ENCODE measurements around the gene PLPPR1. TPM values are rescaled to one million over a fixed set of nuclear protein-coding genes. Genes with fewer than 3 reads are reported as not detected.

Gene PLPPR1
- total and polyA plus RNA-seq, 2 donors (not counting 3 experiments of a cell fraction or from before 2014, with no cell fraction given) = 0.18 to 0.50 TPM

- Histone ChIP-seq H4K20me1 (replicated peaks; ENCODE audit: control insufficient read depth, extremely low read depth, insufficient read depth, low read length) (no peaks in the 10 kb centered on the region), H3K4me2 (ENCODE audit: insufficient read depth, low read length) (no peak overlapping the region), H3K27me3 (ENCODE audit: control insufficient read depth in 2 of 2, insufficient read depth in 2 of 2, low read length in 2 of 2) (no peaks in the 10 kb centered on the region), H3K9me3 (replicated peaks; ENCODE audit: control insufficient read depth, insufficient read depth, low read length) (no peaks in the 10 kb centered on the region), H3K9ac (replicated peaks; ENCODE audit: extremely low read depth, insufficient read depth, low read length) (no peak overlapping the region), H3K4me1 (ENCODE audit: control insufficient read depth, extremely low read depth, insufficient read depth, low read length) (no peaks in the 10 kb centered on the region), H2AFZ (ENCODE audit: low read depth, low read length) (no peak overlapping the region), H3K27ac (ENCODE audit: insufficient read depth, low read depth, low read length) (no peak overlapping the region), H3K79me2 (ENCODE audit: control insufficient read depth, insufficient read depth, low read length) (no peaks in the 10 kb centered on the region), H3K4me3 (replicated peaks in 1 of 3; ENCODE audit: insufficient read depth in 1 of 3, low read depth in 1 of 3, low read length in 3 of 3) (no peak overlapping the region), H3K36me3 (ENCODE audit: control insufficient read depth in 2 of 2, extremely low read depth in 1 of 2, insufficient read depth in 2 of 2, low read length in 2 of 2) (no peaks in the 10 kb centered on the region), H3K9me1 (replicated peaks; ENCODE audit: control insufficient read depth, extremely low read depth, insufficient read depth, low read length) (no peaks in the 10 kb centered on the region)
- DNase-seq (ENCODE audit: low read depth, low spot score) (no peak), FAIRE-seq (no peak)
- TF ChIP-seq CTCF (IDR thresholded peaks at IDR 0.05; ENCODE audit: extremely low read depth in 1 of 2, insufficient read depth in 1 of 2, low read depth in 1 of 2, low read length in 2 of 2) (no peak), JUN (IDR thresholded peaks at IDR 0.05; ENCODE audit: borderline replicate concordance, insufficient read depth, insufficient read length, low read depth) (no peak)
- ChIA-PET CTCF (no interaction called here), POLR2A (no interaction called here)
- intact Hi-C loops (cut with micrococcal nuclease) = no loop called here
- no TSS peak for BruUV-seq (replicated peaks)
- dilution Hi-C loops (cut with MboI; ENCODE audit: extremely low pct_ligation_motif_present, low sequenced_read_pairs) = no loop called here
Observed at GRCh38 chr9:101209670-101210069, 181.1 kb downstream of the PLPPR1 start.

GRCh38 chr9:101212661-101213060, 184.1 kb downstream of the PLPPR1 start:
- Histone ChIP-seq H3K4me2 (ENCODE audit: insufficient read depth, low read length) (no peak overlapping the region), H3K9me1 (replicated peaks; ENCODE audit: control insufficient read depth, extremely low read depth, insufficient read depth, low read length) (no peaks in the 10 kb centered on the region), H3K27me3 (ENCODE audit: control insufficient read depth in 2 of 2, insufficient read depth in 2 of 2, low read length in 2 of 2) (no peaks in the 10 kb centered on the region), H3K4me1 (ENCODE audit: control insufficient read depth, extremely low read depth, insufficient read depth, low read length) (no peaks in the 10 kb centered on the region), H2AFZ (ENCODE audit: low read depth, low read length) (no peak overlapping the region), H4K20me1 (replicated peaks; ENCODE audit: control insufficient read depth, extremely low read depth, insufficient read depth, low read length) (no peaks in the 10 kb centered on the region), H3K4me3 (replicated peaks in 1 of 3; ENCODE audit: insufficient read depth in 1 of 3, low read depth in 1 of 3, low read length in 3 of 3) (no peak overlapping the region), H3K36me3 (ENCODE audit: control insufficient read depth in 2 of 2, extremely low read depth in 1 of 2, insufficient read depth in 2 of 2, low read length in 2 of 2) (no peaks in the 10 kb centered on the region), H3K27ac (ENCODE audit: insufficient read depth, low read depth, low read length) (no peak overlapping the region), H3K9me3 (replicated peaks; ENCODE audit: control insufficient read depth, insufficient read depth, low read length) (no peaks in the 10 kb centered on the region), H3K79me2 (ENCODE audit: control insufficient read depth, insufficient read depth, low read length) (no peaks in the 10 kb centered on the region), H3K9ac (replicated peaks; ENCODE audit: extremely low read depth, insufficient read depth, low read length) (no peak overlapping the region)
- no TSS peak for BruUV-seq (replicated peaks)
- no peak for TF ChIP-seq GATA2 (IDR thresholded peaks at IDR 0.05; ENCODE audit: insufficient read depth, insufficient read length, low read depth, low read length)
- no peak for TF ChIP-seq POLR2AphosphoS5 (IDR thresholded peaks at IDR 0.05; ENCODE audit: insufficient read depth, low read depth, low read length)
- no peak for TF ChIP-seq POLR2A (IDR thresholded peaks at IDR 0.05; ENCODE audit: low read depth, low read length)
- TF ChIP-seq MYC (IDR thresholded peaks at IDR 0.05; ENCODE audit: low read depth, low read length) = no peak
- no peak for TF ChIP-seq JUN (IDR thresholded peaks at IDR 0.05; ENCODE audit: borderline replicate concordance, insufficient read depth, insufficient read length, low read depth)
- TF ChIP-seq CTCF (IDR thresholded peaks at IDR 0.05; ENCODE audit: extremely low read depth in 1 of 2, insufficient read depth in 1 of 2, low read depth in 1 of 2, low read length in 2 of 2) = no peak
- TF ChIP-seq FOS (IDR thresholded peaks at IDR 0.05; ENCODE audit: borderline replicate concordance, insufficient read depth, low read length) = no peak
- no peak for TF ChIP-seq EZH2 (IDR thresholded peaks at IDR 0.05; ENCODE audit: borderline replicate concordance, low read depth, low read length, severe bottlenecking)
- TF ChIP-seq MAX (IDR thresholded peaks at IDR 0.05; ENCODE audit: insufficient read depth, insufficient read length) = no peak
- DNase-seq (ENCODE audit: low read depth, low spot score) (no peak), FAIRE-seq (no peak)
- dilution Hi-C loops (cut with MboI; ENCODE audit: extremely low pct_ligation_motif_present, low sequenced_read_pairs) = no loop called here
- ChIA-PET CTCF (no interaction called here), POLR2A (no interaction called here)
- intact Hi-C loops (cut with micrococcal nuclease) = no loop called here
